GM12878 (cell line): ENCODE measurements around the gene MAGI2. TPM values are rescaled to one million over a fixed set of nuclear protein-coding genes. Genes with fewer than 3 reads are reported as not detected.

Experiments used
- ATAC-seq: fragments of 200-7000 bp; cut with Tn5 transposase; 3 replicates; pipeline ENCODE4 v1.9.1; 2020; ENCODE audit warnings: mild to moderate bottlenecking, moderate library complexity
- BruUV-seq: library from RNA; stranded (reverse); fragments of 400-500 nt; replicated peaks from 2 replicates; lab custom pipeline; 2021; lab: Mats Ljungman, UMichigan
- CTCF ChIA-PET: fragments of 300-600 bp; sonication (Branson Sonifier 250); formaldehyde crosslinking; extraction: SDS; loops from one replicate; lab custom pipeline; 2021; ENCODE audit warnings: inconsistent platforms; lab: Yijun Ruan, JAX
- POLR2A ChIA-PET: fragments of 350-600 bp; formaldehyde crosslinking; extraction: SDS; loops from one replicate; lab custom pipeline; 2021; ENCODE audit warnings: inconsistent platforms; lab: Charles Lee
- RAD21 ChIA-PET: fragments of 300-600 bp; sonication (Branson Sonifier 250); formaldehyde crosslinking; loops from one replicate; lab custom pipeline; 2023; ENCODE audit warnings: antibody characterized with exemption; ENCODE audit not compliant: unreplicated experiment; lab: Charles Lee
- SMC1A ChIA-PET: fragments of 300-600 bp; sonication (Branson Sonifier 250); formaldehyde crosslinking; loops from one replicate; lab custom pipeline; 2023; ENCODE audit not compliant: unreplicated experiment, uncharacterized antibody; lab: Charles Lee
- DNase-seq: peaks from one replicate; pipeline ENCODE4 v3.0.0-alpha.2; 2011; ENCODE audit warnings: low read depth, low spot score
- FAIRE-seq: peaks from 3 replicates; lab custom pipeline; 2011; peaks lifted over from hg19 to GRCh38; lab: Jason Lieb, UNC
- H2AFZ ChIP-seq: 2 replicates; pipeline ENCODE4 v1.6.0; 2011; ENCODE audit warnings: low read depth, low read length, control low read depth; ENCODE audit not compliant: control insufficient read depth
- H3K27ac ChIP-seq: 2 replicates; pipeline ENCODE4 v1.5.1; 2011; ENCODE audit warnings: control low read depth; ENCODE audit not compliant: control insufficient read depth, insufficient read depth
- H3K27me3 ChIP-seq, 2 experiments: replicated peaks in 1 of 2; 2 replicates each; pipeline versions ENCODE4 v1.6.0 to v1.6.1; 2011; ENCODE audit warnings: low read length in 1 of 2; ENCODE audit not compliant: control insufficient read depth in 2 of 2, insufficient read depth in 2 of 2
- H3K36me3 ChIP-seq, 2 experiments: 2 replicates each; pipeline ENCODE4 v1.5.1; 2011; ENCODE audit warnings: low read length in 1 of 2; ENCODE audit not compliant: control insufficient read depth in 2 of 2, insufficient read depth in 2 of 2
- H3K4me1 ChIP-seq: 2 replicates; pipeline ENCODE4 v1.6.1; 2011; ENCODE audit warnings: mild to moderate bottlenecking, low read length, moderate library complexity, mixed read lengths; ENCODE audit not compliant: control insufficient read depth, insufficient read depth
- H3K4me2 ChIP-seq: 2 replicates; pipeline ENCODE4 v1.6.0; 2011; ENCODE audit warnings: control low read depth; ENCODE audit not compliant: control insufficient read depth, insufficient read depth
- H3K4me3 ChIP-seq: fragments of 200-600 bp; sonication (generic); 2 replicates; pipeline ENCODE4 v1.5.1; 2016
- H3K79me2 ChIP-seq: 2 replicates; pipeline ENCODE4 v1.6.0; 2011; ENCODE audit warnings: low read length; ENCODE audit not compliant: control insufficient read depth, insufficient read depth
- H3K9ac ChIP-seq: 2 replicates; pipeline ENCODE4 v1.8.0; 2011; ENCODE audit warnings: low read length, control low read depth, mixed read lengths; ENCODE audit not compliant: control insufficient read depth, insufficient read depth
- H3K9me3 ChIP-seq: replicated peaks from 3 replicates; pipeline ENCODE4 v1.5.1; 2011; ENCODE audit warnings: mild to moderate bottlenecking, low read length; ENCODE audit not compliant: control insufficient read depth, insufficient read depth
- H4K20me1 ChIP-seq: 2 replicates; pipeline ENCODE4 v1.6.0; 2011; ENCODE audit not compliant: control insufficient read depth, insufficient read depth
- FOS ChIP-seq: IDR thresholded peaks from 3 replicates; pipeline ENCODE4 v1.6.1; 2011; ENCODE audit warnings: borderline replicate concordance; ENCODE audit not compliant: insufficient read length; ENCODE audit errors: extremely low read depth
- FOXK2 ChIP-seq: fragments of 450-650 bp; IDR thresholded peaks from 2 replicates; pipeline ENCODE4 v1.6.1; 2017; ENCODE audit warnings: mild to moderate bottlenecking, moderate library complexity
- GATAD2B ChIP-seq: fragments of 450-650 bp; conservative IDR thresholded peaks from 2 replicates; pipeline ENCODE4 v1.6.1; 2017; ENCODE audit warnings: low read depth, mild to moderate bottlenecking, moderate library complexity
- HDAC6 ChIP-seq: fragments of 200-600 bp; sonication (generic); IDR thresholded peaks from one replicate; pipeline ENCODE4 v1.8.0; 2017; ENCODE audit warnings: antibody characterized with exemption; ENCODE audit not compliant: unreplicated experiment
- IRF5 ChIP-seq: fragments of 450-650 bp; IDR thresholded peaks from 2 replicates; pipeline ENCODE4 v1.6.1; 2017; ENCODE audit warnings: borderline replicate concordance
- PRDM15 ChIP-seq: fragments of 450-650 bp; formaldehyde crosslinking; IDR thresholded peaks from 2 replicates; pipeline ENCODE4 v1.4.0; 2020; ENCODE audit warnings: mild to moderate bottlenecking, moderate library complexity
- SPI1 ChIP-seq: IDR thresholded peaks from 2 replicates; pipeline ENCODE4 v1.6.1; 2011; ENCODE audit warnings: low read depth, mild to moderate bottlenecking, low read length, moderate library complexity, borderline replicate concordance; ENCODE audit not compliant: insufficient read depth
- STAT1 ChIP-seq: fragments of 450-650 bp; conservative IDR thresholded peaks from 2 replicates; pipeline ENCODE4 v1.6.1; 2014; ENCODE audit warnings: antibody characterized with exemption, mild to moderate bottlenecking
- whole genome bisulfite sequencing: methylation state at CpG from one replicate; pipeline ENCODE4 v1.1.6; 2016; ENCODE audit warnings: low lambda C conversion rate; ENCODE audit not compliant: insufficient replicate concordance, insufficient coverage; ENCODE audit errors: missing lambda C conversion rate; 5-methylcytosine and 5-hydroxymethylcytosine counted together
- in situ Hi-C: fragments of 300-500 bp; cut with MboI; formaldehyde crosslinking; loops from 9 replicates; pipeline ENCODE4 v1.14.3; 2018; ENCODE audit warnings: mixed read lengths
- intact Hi-C: fragments of 100-400 bp; cut with micrococcal nuclease; formaldehyde crosslinking; loops from one replicate; pipeline ENCODE4 v1.14.2; 2022; ENCODE audit not compliant: unreplicated experiment
- polyA plus RNA-seq, 11 experiments: library from polyadenylated mRNA; depleted of rRNA in 4 of 11; unstranded in 6 of 11; stranded (reverse) in 5 of 11; fragments of >200 nt; fragmentation: Nextera tagmentation in 4 of 11; fragmentation: Illumina TruSeq in 1 of 11; extraction: Ambion mirVana in 4 of 11; extraction: Trizol in 1 of 11; gene quantifications; 1 replicate in 1 of 11; 2 replicates in 10 of 11; pipeline versions ENCODE4 v1.2.1 to v1.2.3, GENCODE V29; 2011 to 2016; ENCODE audit warnings: inconsistent platforms in 2 of 11, missing spikeins in 2 of 11, low read depth in 1 of 11
- total RNA-seq, 4 experiments: library from RNA; depleted of rRNA in 3 of 4; stranded (reverse); fragments of >200 nt in 3 of 4; fragmentation: Illumina TruSeq in 1 of 4; extraction: Trizol in 1 of 4; gene quantifications; 2 replicates each; pipeline versions ENCODE4 v1.2.1 to v1.2.3, GENCODE V29; 2013 to 2021

Gene MAGI2
- total and polyA plus RNA-seq, 10 of the 15 experiments (the other 5 are each of a cell fraction or from before 2014, with no cell fraction given) = 0.01 to 0.31 (median 0.05) TPM; not detected in 2

GRCh38 chr7:78350926-78351325 lies 1102.5 kb downstream of the MAGI2 start:
- ChIA-PET POLR2A (no interaction called here), CTCF (no interaction called here)
- FAIRE-seq = no peak

More at GRCh38 chr7:78350926-78351325, 1102.5 kb downstream of the MAGI2 start:
- no peak for ATAC-seq
- Histone ChIP-seq H3K27me3 (no peaks in the 10 kb centered on the region; a peak in 1 of 4 replicates), H4K20me1 (no peaks in the 10 kb centered on the region), H2AFZ (no peak overlapping the region), H3K4me1 (no peaks in the 10 kb centered on the region), H3K4me2 (no peak overlapping the region), H3K36me3 (no peaks in the 10 kb centered on the region), H3K4me3 (no peak overlapping the region), H3K27ac (no peak overlapping the region), H3K79me2 (no peaks in the 10 kb centered on the region), H3K9me3 (no peaks in the 10 kb centered on the region), H3K9ac (no peak overlapping the region)
- WGBS = 16% methylated on average over 3 of the region's 3 CpGs
- TF ChIP-seq STAT1 (no peak), FOS (no peak), GATAD2B (no peak), IRF5 (no peak), FOXK2 (no peak), SPI1 (no peak), PRDM15 (CRISPR knock-in tag) (no peak), HDAC6 (no peak)
- RAD21 ChIA-PET = no interaction called here
- SMC1A ChIA-PET = no interaction called here
- in situ Hi-C loops = no loop called here
- no TSS peak for BruUV-seq
- DNase-seq = no peak
- intact Hi-C loops = no loop called here
